Stimulated activated CD4-positive, alpha-beta T cell treated with anti-CD3 and anti-CD28 coated beads, TNF-alpha, amount 100 ng/mL, for 24 hours (primary cell): ENCODE measurements around the gene TSHZ3.

Experiments
- DNase-seq, 3 experiments: peaks; one replicate each; pipeline ENCODE4 v3.0.0-alpha.2; 2020; ENCODE audit warnings: low read depth in 3 of 3

The TSHZ3 gene

DNA sequence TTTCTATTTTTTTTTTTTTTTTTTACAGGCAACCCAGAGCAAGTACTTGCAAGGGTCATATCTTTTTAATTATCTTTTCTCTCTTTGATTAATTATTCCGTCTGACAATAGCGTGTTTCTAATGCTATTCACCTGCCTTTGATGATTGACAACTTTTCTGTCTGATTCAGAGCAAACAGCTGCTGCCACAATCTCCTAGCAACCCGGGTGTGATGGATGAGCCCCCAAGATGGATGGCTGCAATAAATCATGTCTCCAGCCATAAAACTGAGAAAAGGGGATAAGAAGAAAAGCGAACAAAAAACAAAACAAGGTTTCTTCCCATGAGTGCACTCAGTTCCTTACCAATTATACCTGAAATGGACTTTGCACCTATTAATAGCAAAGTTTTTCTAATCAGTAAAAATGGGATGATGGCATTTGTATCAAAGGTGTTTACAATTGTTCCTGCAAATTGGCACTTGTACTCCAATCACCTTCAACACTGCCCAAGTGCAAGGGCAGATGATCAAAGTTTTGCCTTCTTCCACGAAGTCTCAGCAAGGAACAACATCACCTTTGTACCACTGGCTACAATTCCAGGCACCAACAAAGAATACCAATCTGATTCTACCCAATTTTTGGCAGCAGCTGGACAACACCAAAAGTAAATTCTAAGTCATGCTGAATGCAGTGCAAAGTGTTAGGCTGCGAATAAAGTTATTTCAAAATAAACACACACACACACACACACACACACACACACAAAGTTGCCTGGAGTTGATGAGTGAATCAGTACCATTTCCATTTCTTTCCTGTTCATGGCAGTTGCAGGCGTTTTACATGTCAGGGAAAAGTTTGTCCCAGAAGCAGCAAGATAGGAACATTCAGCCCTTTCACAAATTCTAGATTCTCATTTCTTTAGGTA lies 12.0 kb downstream of the TSHZ3 start:
- DNase-seq, result no peak

- no peak for DNase-seq
Observed at GRCh38 chr19:31335716-31336115, 13.5 kb downstream of the TSHZ3 start.

GRCh38 chr19:31334849-31335624 lies 14.2 kb downstream of the TSHZ3 start:
- no peak for DNase-seq

- no peak for DNase-seq
Observed at GRCh38 chr19:31334101-31334848, 15.0 kb downstream of the TSHZ3 start.

- DNase-seq, result no peak
Observed at GRCh38 chr19:31332096-31332495, 17.1 kb downstream of the TSHZ3 start.

- no peak for DNase-seq
Observed at GRCh38 chr19:31331536-31331935, 17.7 kb downstream of the TSHZ3 start.

- DNase-seq, result no peak
Observed at GRCh38 chr19:31330761-31331160, 18.5 kb downstream of the TSHZ3 start.

- no peak for DNase-seq
Observed at GRCh38 chr19:31330237-31330636, 19.0 kb downstream of the TSHZ3 start.

- no peak for DNase-seq
Observed at GRCh38 chr19:31329819-31330218, 19.4 kb downstream of the TSHZ3 start.

GRCh38 chr19:31328238-31328637 lies 21.0 kb downstream of the TSHZ3 start:
- DNase-seq, result no peak

DNA sequence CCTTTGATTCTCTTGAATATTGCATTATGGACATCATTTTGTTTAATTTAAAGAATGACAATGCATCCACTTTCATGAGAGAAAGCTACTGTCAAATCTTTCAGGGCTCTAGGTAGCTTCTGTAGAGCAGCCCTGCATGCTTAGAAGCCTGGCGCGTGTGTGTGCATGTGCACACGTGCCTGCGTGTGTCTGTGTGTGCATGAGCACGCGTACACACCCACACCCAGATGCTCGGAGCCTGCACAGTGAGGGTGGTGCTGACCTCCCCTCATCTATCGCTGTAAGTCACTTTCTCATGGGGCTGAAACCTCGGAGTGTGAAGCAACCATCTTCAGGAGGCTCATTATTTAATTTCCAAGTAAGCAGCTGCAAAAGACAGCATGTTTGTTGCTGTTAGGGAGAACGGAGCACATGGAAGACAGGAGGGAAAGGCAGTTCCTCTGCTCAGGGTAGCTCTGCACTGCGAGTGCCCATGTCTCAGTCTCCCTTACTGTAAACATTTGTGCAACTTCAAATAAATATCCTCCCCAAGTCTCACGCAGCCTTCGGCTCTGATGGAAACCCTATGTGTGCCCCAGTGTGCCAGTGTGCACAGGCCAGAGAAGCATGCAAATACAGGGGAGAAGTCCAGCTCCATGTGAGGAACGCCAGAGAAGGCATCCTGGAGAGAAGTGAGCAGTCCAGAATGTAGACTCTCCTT lies 22.8 kb downstream of the TSHZ3 start:
- no peak for DNase-seq

- no peak for DNase-seq
Observed at GRCh38 chr19:31325342-31325741, 23.9 kb downstream of the TSHZ3 start.

DNA sequence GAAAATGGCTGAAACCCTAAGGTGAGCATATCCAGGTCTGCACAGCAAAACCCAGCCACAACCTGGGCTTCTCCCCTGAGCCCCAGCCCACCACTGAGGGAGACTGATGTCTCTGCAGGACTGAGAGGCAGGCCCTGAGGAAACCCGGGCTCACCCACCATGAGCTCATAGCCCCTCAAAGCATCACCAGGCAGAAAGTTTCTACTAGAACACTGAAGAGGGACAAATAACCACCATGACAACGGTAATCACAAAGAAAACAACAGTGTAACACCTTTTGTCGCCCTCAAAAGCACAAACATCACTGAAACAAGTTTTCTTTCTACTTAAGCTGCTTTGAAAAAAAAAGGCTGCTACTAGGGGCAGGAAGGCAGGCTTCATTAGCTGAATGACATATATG lies 29.8 kb downstream of the TSHZ3 start:
- no peak for DNase-seq

DNA sequence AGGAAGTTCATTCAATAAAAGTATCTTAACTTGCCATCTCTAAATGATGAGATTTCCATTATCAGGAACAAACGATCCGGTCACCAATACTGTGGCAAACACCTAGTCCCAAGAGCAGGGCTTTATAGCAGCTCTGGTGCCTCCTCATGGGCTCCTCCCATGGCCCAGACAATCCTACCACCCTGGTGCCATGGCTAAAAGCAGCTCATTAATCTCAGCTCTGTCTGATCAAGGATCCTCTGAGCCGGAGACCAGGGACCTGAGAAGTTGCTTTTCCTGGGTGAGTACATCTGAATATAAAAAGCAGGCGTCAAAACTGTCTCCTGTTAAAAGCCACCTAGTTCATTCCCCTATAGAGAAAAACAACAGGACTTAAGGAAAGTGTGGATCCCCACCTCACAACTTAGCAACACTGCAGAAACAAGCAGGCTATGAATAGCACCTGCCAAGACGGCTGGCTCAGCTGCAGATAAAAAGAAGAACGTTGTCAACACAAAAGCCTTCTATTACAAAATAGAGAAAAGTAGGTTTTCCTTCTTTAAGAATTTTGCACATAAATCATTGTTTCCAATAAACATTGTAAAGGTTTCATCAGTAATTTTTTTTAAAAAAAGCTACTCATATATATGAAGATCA lies 30.3 kb downstream of the TSHZ3 start:
- DNase-seq, result no peak

- DNase-seq, result no peak
Observed at GRCh38 chr19:31317570-31317969, 31.7 kb downstream of the TSHZ3 start.

DNA sequence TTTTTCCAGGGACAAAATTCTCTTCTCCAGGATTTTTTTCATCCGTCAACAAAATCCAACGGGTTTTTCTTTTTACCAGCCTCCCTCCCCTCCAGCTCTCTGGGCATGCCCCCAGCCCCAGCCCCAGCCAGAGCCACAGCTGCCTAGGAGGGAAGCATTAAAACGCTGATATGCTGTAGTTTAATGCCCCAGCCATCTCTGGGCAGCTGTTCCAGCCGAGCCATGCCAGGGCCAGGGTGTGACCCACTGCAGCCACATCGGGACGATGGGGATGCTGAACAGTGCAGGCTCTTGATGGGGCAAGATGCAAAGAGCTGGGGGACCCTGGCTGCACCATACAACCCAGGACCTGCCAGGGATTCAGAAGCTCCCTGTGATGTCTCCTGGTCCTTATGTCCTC lies 32.1 kb downstream of the TSHZ3 start:
- DNase-seq, result no peak

DNA sequence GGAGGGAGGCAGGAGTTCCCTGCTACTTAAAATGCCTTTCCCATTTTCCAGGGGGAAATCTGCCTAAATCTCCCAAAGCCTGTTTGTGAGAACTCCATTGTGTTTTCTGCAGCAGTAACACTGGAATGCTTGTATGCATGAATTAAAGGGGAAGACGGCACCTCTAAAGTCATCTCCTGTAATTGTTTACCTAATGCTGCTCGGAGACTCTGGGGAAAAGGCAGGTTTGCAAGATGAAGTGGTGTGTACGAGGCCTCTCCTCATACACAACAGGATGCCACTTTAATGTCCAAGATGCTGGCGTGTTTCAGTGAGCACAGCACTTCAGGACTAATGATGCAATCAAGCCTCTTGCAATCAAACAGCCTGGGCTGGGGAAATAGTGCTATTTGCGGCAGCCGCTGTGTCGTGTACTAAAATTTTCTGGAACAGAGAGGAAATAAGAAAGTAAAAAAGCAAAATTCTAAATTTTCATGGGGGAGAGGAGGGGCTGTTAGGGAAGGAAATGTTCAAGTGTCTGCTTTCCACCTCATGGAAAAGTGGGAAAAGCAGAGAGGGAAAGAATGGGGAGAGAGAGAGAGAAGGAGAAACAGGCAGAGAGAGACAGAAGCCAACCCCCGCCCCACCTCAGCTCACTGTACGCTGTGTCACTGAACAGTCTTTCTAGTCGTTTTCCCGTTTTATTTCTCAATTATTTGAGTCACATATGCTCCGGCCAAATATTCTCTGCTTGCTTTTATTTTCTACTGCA lies 32.9 kb downstream of the TSHZ3 start:
- DNase-seq, result no peak

GRCh38 chr19:31315652-31316051 lies 33.6 kb downstream of the TSHZ3 start:
- DNase-seq, result no peak

- no peak for DNase-seq
Observed at GRCh38 chr19:31314849-31315629, 34.2 kb downstream of the TSHZ3 start.

DNA sequence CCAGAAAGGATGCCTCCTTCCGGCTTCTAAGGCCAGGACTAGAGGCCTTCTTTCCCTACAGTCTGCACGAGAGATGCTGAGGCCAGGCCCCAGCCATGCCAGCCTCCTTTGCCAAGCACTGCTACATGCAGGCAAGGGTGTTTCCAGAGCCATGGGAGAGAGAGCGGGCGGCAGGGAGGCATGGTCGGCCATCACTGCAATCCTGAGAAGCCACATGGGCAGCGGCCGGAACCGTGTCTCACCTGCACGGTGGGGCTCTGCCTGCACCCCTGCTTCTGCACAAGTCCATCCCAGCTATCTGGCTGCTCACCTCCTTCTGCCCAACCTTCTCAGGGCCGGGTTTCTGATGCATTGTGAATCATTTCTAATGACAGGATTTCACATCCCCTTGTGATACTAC lies 35.1 kb downstream of the TSHZ3 start:
- no peak for DNase-seq
